Panc1 (cell line): ENCODE data around the gene ACOD1.

Source experiments
- CTCF ChIP-seq: fragments of 450-650 bp; IDR thresholded peaks from 2 replicates; pipeline ENCODE4 v1.5.1; 2017; ENCODE audit warnings: mild to moderate bottlenecking
- POLR2AphosphoS5 ChIP-seq: IDR thresholded peaks from 2 replicates; pipeline ENCODE4 v1.6.1; 2012; ENCODE audit warnings: mild to moderate bottlenecking, low read depth, low read length, moderate library complexity
- TCF7L2 ChIP-seq: IDR thresholded peaks from 2 replicates; pipeline ENCODE4 v1.6.1; 2011; ENCODE audit warnings: mild to moderate bottlenecking, low read depth, low read length, inconsistent platforms

GRCh38 chr13:76955661-76956060 lies 7.3 kb downstream of the ACOD1 start:
- TF ChIP-seq TCF7L2 = no peak
- no peak for TF ChIP-seq CTCF
- no peak for TF ChIP-seq POLR2AphosphoS5
